GM19467 (cell line): ENCODE results near the gene TRMT2A.

Experiments
- ATAC-seq: cut with Tn5 transposase; IDR thresholded peaks from one replicate; pipeline ENCODE4 v1.9.1; 2021; ENCODE audit warnings: mild to moderate bottlenecking, moderate library complexity; ENCODE audit not compliant: unreplicated experiment

The TRMT2A gene

DNA sequence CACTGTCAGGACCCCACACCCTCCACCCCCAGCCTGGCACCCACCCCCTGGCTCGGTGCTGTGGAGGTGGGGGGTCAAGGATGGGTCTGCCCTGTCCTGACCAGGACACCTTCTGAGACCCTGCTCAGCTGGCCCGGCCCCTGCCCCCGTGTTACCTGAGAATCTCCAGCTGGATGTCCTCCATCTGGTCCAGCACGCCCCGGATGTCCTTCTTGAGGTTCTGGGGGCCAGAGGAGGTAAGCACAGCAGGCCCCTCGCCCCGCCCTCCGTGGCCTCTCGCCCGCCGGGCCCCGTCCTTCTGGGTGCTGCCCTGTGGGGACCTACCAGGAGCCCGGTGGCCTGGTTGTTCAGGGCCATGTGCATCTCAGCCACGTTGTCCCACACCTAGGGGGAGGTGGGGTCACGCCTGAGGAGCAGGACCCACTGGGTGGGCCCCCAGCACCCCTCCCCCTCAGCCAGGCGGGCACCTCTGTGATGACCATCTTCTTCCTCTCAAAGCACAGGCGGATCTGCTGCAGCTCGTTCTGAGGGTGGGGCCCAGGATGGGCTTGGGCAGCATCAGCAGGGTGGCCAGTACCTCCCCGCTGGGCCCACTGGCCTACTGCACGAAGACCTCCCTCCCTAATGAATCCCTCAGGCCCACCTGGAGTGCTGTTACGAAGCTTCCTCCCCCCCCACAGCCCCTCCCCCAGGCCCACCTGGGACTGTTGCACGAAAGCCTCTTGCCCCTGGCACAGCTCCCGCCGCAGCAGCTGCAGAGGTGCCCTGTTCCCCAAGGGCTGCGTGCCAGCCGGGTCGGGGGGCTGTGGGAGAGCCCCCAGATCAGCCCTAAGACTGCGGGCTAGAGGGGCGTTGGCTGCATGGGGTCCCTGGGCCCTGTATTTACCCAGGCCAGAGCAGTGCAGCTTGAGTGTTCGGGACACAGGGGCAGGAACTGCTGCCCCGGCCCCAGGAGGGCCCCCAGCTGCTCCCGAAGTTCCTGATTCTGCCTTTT lies 32.5 kb upstream of the TRMT2A start:
- no peak for ATAC-seq

- ATAC-seq = no peak
These were observed 31.4 kb upstream of the TRMT2A start for GRCh38 chr22:20148414-20148813.

GRCh38 chr22:20147237-20147988 lies 30.4 kb upstream of the TRMT2A start:
- ATAC-seq = no peak

GRCh38 chr22:20146777-20147176 lies 29.8 kb upstream of the TRMT2A start:
- no peak for ATAC-seq

GRCh38 chr22:20145832-20146223 lies 28.8 kb upstream of the TRMT2A start:
- ATAC-seq = no peak

DNA sequence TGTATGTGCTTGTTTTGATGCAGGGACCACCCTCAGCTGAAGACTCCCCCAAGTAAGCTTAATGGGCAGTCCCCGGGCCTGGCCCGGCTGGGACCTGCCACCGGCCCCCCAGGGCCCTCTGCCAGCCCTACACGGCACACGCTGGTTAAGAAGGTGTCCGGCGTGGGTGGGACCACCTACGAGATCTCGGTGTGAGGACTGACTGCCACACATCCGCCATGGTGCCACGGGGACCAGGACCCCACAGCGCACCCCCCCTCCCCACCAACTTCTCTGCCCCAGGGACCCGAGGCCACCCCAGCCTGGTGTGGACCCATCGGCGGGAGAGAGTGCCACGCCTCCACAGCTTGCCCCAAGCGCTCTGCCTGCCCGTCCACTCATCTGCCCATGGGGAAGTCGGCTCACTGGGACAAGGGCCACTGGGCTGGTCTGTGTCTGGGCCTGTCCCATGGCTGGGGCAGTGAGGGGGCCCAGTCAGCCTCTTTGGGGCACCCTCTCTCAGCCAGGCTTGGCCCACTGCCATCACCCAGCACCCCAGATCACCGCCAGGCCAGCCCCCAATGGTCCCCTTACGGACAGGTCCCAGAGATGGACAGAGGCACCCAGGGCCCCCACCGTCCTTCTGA lies 28.3 kb upstream of the TRMT2A start:
- no peak for ATAC-seq

DNA sequence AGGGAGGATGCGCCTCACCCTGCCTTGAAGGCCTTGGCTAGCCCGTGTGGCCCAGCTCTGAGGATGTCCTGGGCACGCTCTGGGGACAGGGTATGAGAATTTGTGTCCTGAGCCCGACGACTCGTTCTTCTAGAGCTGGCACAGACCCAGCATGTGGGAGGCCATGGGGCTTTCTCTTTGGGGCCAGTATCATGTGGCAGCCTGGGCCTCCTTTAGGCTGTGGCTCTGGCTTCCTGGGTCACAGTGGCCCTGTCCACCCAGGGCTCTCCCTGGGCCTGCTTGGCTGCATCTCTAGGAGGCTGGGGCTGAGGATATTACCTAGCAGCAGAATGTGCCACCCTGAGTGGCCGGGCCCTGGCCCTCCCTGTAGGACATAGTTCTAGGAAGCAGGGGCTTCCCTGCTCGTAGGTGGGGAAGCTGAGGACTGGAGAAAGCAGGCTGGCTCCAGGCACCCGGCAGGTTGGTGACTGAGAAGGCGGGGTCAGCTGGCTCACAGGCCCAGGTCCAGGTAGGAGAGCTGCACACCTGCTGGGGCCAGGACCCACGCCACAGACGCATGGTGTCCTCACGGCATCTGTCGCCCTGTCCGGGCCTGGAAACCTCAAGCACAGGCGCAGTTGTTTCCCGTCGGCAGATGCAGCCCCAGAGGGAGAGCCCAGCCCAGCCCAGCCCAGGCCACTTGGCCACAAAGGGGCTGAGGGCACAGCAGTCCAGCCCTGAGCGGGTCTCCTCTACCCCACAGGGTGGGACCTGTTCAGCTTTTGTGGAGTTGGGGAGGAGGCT lies 27.0 kb upstream of the TRMT2A start:
- ATAC-seq = no peak

DNA sequence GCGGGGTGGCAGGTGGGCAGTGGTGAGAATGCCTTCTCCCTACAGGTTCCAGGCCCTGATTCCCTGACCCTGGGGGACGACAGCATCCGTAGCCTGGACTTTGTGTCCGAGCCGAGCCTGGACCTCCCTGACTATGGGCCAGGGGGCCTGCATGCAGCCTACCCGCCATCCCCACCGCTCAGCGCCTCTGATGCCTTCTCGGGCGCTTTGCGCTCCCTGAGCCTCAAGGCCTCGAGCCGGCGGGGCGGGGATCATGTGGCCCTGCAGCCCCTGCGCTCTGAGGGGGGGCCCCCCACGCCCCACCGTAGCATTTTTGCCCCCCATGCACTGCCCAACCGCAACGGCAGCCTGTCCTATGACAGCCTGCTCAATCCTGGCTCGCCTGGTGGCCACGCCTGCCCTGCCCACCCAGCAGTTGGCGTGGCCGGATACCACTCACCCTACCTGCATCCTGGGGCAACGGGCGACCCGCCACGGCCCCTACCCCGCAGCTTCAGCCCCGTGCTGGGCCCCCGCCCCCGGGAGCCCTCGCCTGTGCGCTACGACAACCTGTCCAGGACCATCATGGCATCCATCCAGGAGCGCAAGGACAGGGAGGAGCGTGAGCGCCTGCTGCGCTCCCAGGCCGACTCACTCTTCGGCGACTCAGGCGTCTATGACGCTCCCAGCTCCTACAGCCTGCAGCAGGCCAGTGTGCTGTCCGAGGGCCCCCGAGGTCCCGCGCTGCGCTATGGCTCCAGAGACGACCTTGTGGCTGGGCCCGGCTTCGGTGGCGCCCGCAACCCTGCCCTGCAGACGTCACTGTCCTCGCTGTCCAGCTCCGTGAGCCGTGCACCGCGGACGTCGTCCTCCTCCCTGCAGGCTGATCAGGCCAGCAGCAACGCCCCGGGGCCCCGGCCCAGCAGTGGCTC lies 25.9 kb upstream of the TRMT2A start:
- ATAC-seq = no peak

- ATAC-seq = no peak
These were observed 24.4 kb upstream of the TRMT2A start for GRCh38 chr22:20141186-20142077.

DNA sequence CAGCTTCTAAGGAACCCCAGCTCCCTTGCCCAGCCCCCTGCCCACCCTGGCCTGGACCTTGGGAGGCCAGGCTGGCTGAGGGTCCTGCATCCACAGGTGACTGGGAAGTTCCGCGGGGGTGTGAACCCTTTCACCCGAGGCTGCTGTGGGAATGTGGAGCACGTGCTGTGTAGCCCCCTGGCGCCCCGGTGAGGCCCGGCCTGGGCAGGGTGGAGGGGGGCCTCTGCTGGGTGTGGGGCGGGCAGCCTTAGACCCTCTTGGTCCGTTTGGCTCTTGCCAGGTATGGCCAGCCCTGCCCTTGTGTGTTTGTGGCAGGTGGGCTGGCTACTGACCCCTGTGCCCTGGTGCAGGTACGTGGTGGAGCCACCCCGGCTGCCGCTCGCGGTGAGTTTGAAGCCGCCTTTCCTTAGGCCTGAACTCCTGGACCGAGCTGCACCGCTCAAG lies 23.5 kb upstream of the TRMT2A start:
- ATAC-seq = no peak

GRCh38 chr22:20140107-20140445 lies 23.1 kb upstream of the TRMT2A start:
- ATAC-seq = no peak

DNA sequence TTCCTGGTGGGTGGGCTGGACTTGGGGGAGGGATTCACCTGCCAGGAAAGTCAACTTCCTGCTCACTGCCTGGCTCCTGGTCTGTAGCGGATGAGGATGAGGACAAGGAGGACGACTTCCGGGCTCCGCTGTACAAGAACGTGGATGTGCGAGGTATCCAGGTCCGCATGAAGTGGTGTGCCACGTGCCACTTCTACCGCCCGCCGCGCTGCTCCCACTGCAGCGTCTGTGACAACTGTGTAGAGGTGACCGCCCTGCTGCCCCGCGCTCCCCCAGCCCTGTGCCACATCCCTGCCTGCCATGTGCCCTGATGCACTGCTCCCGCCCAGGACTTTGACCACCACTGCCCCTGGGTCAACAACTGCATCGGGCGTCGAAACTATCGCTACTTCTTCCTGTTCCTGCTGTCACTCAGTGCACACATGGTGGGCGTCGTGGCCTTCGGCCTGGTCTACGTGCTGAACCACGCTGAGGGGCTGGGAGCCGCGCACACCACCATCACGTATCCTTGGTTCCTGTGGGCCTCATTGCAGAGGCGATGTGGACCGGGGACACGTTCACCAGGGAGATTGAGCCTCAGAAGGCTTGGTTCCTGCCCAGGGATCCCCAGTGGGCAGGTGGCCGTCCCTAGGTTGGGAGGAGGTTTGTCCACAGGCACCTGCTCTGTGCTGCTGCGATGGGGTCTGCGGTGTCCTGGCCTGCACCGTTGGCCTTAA lies 22.5 kb upstream of the TRMT2A start:
- ATAC-seq = no peak

DNA sequence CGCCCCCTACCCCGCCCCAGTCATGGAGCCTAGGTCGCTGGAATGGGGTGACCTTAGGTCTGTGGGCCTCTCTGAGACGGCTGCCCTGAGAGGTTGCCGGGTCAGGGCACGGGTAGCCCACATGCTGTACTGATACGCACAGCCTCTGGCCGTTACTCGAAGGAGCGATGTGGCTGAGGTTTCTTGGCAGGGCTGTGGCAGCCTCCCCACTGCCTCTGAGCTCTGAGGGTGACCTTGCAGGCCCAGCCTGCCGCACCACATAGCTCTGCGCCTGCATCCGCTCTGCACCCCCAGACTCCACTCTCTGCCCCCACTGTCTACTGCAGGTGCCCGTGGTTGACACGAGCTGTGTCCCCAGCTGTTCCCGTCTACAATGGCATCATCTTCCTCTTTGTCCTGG lies 21.8 kb upstream of the TRMT2A start:
- ATAC-seq = no peak

DNA sequence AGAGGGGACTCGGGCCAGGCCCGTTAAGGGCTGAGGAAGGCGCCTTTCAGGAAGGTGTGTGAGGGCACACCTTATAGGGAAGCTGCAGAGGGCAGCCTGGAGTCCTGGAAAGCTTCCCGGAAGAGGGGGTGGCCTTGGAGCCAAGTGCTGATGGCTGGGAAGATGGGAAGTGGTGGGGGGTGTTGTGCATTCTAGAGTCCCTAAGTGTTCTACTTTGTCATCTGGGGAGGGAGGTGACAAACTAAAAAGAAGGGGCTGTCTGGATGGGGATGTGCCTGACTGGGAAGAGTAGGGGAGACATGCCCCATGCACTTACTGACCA lies 21.4 kb upstream of the TRMT2A start:
- no peak for ATAC-seq

GRCh38 chr22:20137671-20138416 lies 20.8 kb upstream of the TRMT2A start:
- no peak for ATAC-seq

- ATAC-seq = no peak
These were observed 20.1 kb upstream of the TRMT2A start for GRCh38 chr22:20137113-20137512.

DNA sequence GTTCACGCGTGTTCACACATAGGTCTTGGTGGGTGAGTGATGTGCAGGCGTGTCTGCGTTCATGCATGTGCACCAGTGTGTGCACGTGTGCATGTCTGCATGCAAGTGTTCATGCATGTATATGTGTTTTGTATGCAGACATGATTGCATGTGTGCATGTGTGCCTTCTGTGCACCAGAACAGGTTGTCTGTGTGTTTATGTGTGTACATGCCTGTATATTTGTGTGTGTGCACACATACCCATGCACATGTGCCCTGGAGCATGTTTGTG lies 19.5 kb upstream of the TRMT2A start:
- no peak for ATAC-seq
